Naive thymus-derived CD4-positive, alpha-beta T cell (primary cell): ENCODE measurements around the gene SUSD6. TPM values are rescaled to one million over a fixed set of nuclear protein-coding genes. Genes with fewer than 3 reads are reported as not detected.
A peak's percentile ranks its signal among the peaks of the same experiment; 100 is the strongest.

Experiments used
- ATAC-seq: fragments of 150-1000 bp; cut with Tn5 transposase; 2 replicates; pipeline ENCODE4 v1.10.0; 2021; ENCODE audit warnings: mild to moderate bottlenecking, moderate library complexity
- CTCF ChIA-PET: fragments of 350-600 bp; sonication (Branson Sonifier 250); formaldehyde crosslinking; loops from one replicate; lab custom pipeline; 2021; ENCODE audit warnings: antibody characterized with exemption; lab: Charles Lee
- POLR2A ChIA-PET: fragments of 350-600 bp; sonication (Branson Sonifier 250); formaldehyde crosslinking; loops from one replicate; lab custom pipeline; 2021; ENCODE audit warnings: antibody characterized with exemption, inconsistent platforms; lab: Charles Lee
- DNase-seq, 9 donors: peaks; one replicate each; pipeline versions ENCODE4 v3.0.0 to v3.0.0-alpha.2; 2020 to 2022; ENCODE audit warnings: mixed read lengths in 1 of 9
- H3K27ac ChIP-seq: one replicate; pipeline ENCODE4 v1.7.0; 2013; ENCODE audit warnings: mild to moderate bottlenecking, low read depth, low read length, moderate library complexity
- H3K27me3 ChIP-seq, 2 donors: one replicate each; pipeline ENCODE4 v1.7.0; 2013; ENCODE audit warnings: low read length in 2 of 2, mild to moderate bottlenecking in 2 of 2, moderate library complexity in 2 of 2; ENCODE audit not compliant: control insufficient read depth in 2 of 2, insufficient read depth in 2 of 2
- H3K36me3 ChIP-seq, 3 experiments: 1 replicate in 2 of 3; 2 replicates in 1 of 3; pipeline ENCODE4 v1.7.0; 2013; ENCODE audit warnings: low read length in 3 of 3, mild to moderate bottlenecking in 3 of 3, moderate library complexity in 1 of 3; ENCODE audit not compliant: insufficient read depth in 3 of 3, control insufficient read depth in 2 of 3
- H3K4me1 ChIP-seq, 2 donors: one replicate each; pipeline ENCODE4 v1.7.0; 2013; ENCODE audit warnings: low read length in 2 of 2, mild to moderate bottlenecking in 2 of 2, moderate library complexity in 1 of 2; ENCODE audit not compliant: control insufficient read depth in 2 of 2, insufficient read depth in 2 of 2
- H3K4me3 ChIP-seq: 2 replicates; pipeline ENCODE4 v1.7.0; 2013; ENCODE audit warnings: mild to moderate bottlenecking, low read length
- H3K9me3 ChIP-seq, 3 experiments: 1 replicate in 2 of 3; 2 replicates in 1 of 3; pipeline ENCODE4 v1.7.0; 2013; ENCODE audit warnings: low read length in 3 of 3; ENCODE audit not compliant: control insufficient read depth in 2 of 3
- H3K27ac Mint-ChIP-seq, 9 donors: one replicate each; pipeline ENCODE4 v1.8.0; 2020 to 2022; ENCODE audit warnings: mixed read lengths in 9 of 9, mild to moderate bottlenecking in 8 of 9, moderate library complexity in 5 of 9, inconsistent platforms in 2 of 9
- H3K27me3 Mint-ChIP-seq, 5 donors: one replicate each; pipeline ENCODE4 v1.8.0; 2021 to 2022; ENCODE audit warnings: mixed read lengths in 5 of 5, mild to moderate bottlenecking in 1 of 5
- H3K36me3 Mint-ChIP-seq, 5 donors: one replicate each; pipeline ENCODE4 v1.8.0; 2020 to 2022; ENCODE audit warnings: mixed read lengths in 5 of 5, mild to moderate bottlenecking in 3 of 5, inconsistent platforms in 1 of 5
- H3K4me1 Mint-ChIP-seq, 7 donors: one replicate each; pipeline ENCODE4 v1.8.0; 2020 to 2022; ENCODE audit warnings: mixed read lengths in 7 of 7, mild to moderate bottlenecking in 3 of 7, inconsistent platforms in 1 of 7
- H3K4me3 Mint-ChIP-seq, 10 donors: one replicate each; pipeline ENCODE4 v1.8.0; 2020 to 2022; ENCODE audit warnings: mild to moderate bottlenecking in 10 of 10, mixed read lengths in 10 of 10, moderate library complexity in 6 of 10, inconsistent platforms in 2 of 10
- H3K9me3 Mint-ChIP-seq, 11 donors: one replicate each; pipeline ENCODE4 v1.8.0; 2020 to 2022; ENCODE audit warnings: mixed read lengths in 11 of 11, mild to moderate bottlenecking in 4 of 11, inconsistent platforms in 1 of 11, moderate library complexity in 1 of 11
- intact Hi-C, 2 donors: fragments of 100-400 bp; cut with micrococcal nuclease; formaldehyde crosslinking; loops; one replicate each; pipeline ENCODE4 v1.15.1; 2023
- polyA plus RNA-seq, 2 donors: library from polyadenylated mRNA; unstranded; fragments of 300-500 nt; fragmentation: Illumina TruSeq; gene quantifications; one replicate each; pipeline ENCODE4 v1.2.3, GENCODE V29; 2021
- total RNA-seq, 6 experiments: library from RNA in 5 of 6; stranded (reverse) in 5 of 6; gene quantifications; 1 replicate in 5 of 6; 2 replicates in 1 of 6; pipeline ENCODE4 v1.2.3 and lab custom pipeline; 2021 to 2026

Gene SUSD6, protein sequence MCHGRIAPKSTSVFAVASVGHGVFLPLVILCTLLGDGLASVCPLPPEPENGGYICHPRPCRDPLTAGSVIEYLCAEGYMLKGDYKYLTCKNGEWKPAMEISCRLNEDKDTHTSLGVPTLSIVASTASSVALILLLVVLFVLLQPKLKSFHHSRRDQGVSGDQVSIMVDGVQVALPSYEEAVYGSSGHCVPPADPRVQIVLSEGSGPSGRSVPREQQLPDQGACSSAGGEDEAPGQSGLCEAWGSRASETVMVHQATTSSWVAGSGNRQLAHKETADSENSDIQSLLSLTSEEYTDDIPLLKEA
- total RNA-seq (10 to 100 TPM; 42.9 to 90.8 (median 65.0) TPM), polyA plus RNA-seq (1 to 10 TPM; 4.3 to 6.3 TPM), total RNA-seq (lab: John Stamatoyannopoulos, UW) (86.7 reads per million, percentile 82 among the genes with 10 or more reads in this experiment)

DNA sequence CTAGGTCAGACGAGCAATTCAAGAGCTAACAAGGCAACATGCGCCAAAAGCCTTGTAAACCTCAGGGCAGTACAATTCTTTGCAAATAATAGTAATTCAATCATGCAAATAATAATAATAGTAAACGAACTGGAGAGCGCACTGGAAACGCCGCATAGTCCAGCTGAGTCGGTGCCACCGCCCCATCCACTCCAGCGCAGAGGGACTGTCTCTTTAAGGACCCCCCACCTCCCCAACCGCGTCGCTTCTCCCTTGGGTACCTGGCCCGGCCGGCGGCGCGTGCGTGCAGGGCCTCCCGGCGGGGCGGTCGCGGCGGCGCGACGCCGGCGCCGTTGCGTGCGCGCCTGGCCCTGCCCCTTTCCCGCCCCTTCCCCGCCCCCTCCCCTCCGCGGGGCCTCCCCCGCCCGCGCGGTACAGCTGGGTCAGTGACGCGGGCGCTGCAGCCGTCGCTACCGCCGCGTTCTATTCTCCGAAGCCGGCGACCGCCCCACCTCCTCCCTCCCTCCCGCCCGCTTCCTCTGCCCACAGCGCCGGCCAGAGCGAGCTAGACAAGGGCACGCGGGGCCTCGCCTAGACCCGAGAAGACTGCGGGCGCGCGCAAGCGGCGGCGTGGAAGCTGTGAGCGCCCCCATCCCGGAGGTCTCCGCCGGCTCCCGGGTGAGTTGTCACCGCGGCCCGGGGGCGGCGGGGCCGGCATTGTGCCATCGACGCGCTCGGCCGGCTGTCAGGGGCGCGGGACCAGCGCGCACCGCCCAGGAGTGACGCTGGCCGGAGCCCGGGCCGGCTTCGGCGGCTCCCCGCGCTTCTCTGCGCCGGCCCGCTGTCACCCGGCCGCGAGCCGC is at the start of gene SUSD6:
Gene SUSD6 (plus strand): TSS at position 425 of the 842 bp plus-strand sequence. CDS start 46,997 bp downstream, outside the sequence.
- Histone ChIP-seq H3K27ac (peak within 1 kb of the TSS; percentile 85), H3K9me3 (no peaks in the 10 kb centered on the region), H3K36me3 (no peaks in the 10 kb centered on the region), H3K4me3 (peak within 1 kb of the TSS; percentile 91), H3K27me3 (no peaks in the 10 kb centered on the region), H3K4me1 (peaks cover 38 to 54% of the 10 kb centered on the region in 2 donors)
- Mint-ChIP-seq H3K4me1 (peaks cover 44 to 69% (median 63%) of the 10 kb centered on the region in 7 donors), H3K9me3 (no peaks in the 10 kb centered on the region), H3K36me3 (peaks cover 0 to 18% (median 0%) of the 10 kb centered on the region in 5 donors), H3K4me3 (peak within 1 kb of the TSS; percentile 91 to 98 (median 94)), H3K27ac (peak within 1 kb of the TSS; percentile 95 to 99 (median 98)), H3K27me3 (no peaks in the 10 kb centered on the region)
- ATAC-seq (peak; percentile 88), DNase-seq (peak; percentile 79 to 87 (median 85))
- ChIA-PET POLR2A (interaction anchor here (0.6 to 6.2 kb wide), 13 partner anchors 9 to 818 kb away, joined by 3 to 62 read pairs (median 4); partner anchors contain the start of gene SRSF5), CTCF (interaction anchor here (0.9 to 1.5 kb wide), 6 partner anchors 10 to 14 kb away, joined by 3 to 9 read pairs (median 4); no protein-coding TSS in a partner anchor)
- intact Hi-C loops = loop anchor here (1.0 to 10.0 kb wide), 15 partner anchors 8 to 1937 kb away; partner anchors contain the start of genes ERH (in 2 of the 2), SLC39A9 (in 2 of the 2), SRSF5 (in 2 of the 2) and ACTN1 (in 1 of the 2)

DNA sequence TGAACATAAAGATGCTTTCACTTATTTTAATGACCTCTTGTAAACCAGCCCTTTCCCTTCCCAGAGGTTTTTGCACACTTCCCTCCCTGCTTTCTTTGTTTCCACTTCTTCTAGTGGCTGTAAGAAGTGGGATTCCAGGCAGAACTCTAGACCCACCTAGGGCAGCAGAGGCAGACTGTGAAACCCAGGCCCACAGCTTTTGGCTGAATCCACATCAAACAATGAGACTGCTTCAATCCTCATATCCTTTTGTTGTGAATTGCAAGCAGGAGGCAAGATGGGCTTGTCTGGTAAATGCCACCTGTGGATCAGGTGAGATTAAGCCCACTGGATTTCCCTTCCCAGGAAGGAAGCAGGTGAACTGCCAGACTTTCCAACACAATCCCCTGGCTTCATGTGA is 49.5 kb upstream of the SUSD6 start:
- Histone ChIP-seq H3K36me3 (no peaks in the 10 kb centered on the region), H3K9me3 (no peaks in the 10 kb centered on the region), H3K4me3 (no peak overlapping the region), H3K4me1 (no peaks in the 10 kb centered on the region), H3K27me3 (peaks cover 0 to 2% of the 10 kb centered on the region in 2 donors), H3K27ac (no peak overlapping the region)
- Mint-ChIP-seq H3K4me3 (no peak overlapping the region), H3K9me3 (peaks cover 0 to 2% (median 0%) of the 10 kb centered on the region in 11 donors), H3K27me3 (peaks cover 39 to 80% (median 63%) of the 10 kb centered on the region in 5 donors), H3K4me1 (peaks cover 0 to 4% (median 0%) of the 10 kb centered on the region in 7 donors), H3K36me3 (no peaks in the 10 kb centered on the region), H3K27ac (no peak overlapping the region)
- ATAC-seq = no peak
- intact Hi-C loops = no loop called here
- POLR2A ChIA-PET = no interaction called here
- CTCF ChIA-PET = no interaction called here
- DNase-seq = no peak

DNA sequence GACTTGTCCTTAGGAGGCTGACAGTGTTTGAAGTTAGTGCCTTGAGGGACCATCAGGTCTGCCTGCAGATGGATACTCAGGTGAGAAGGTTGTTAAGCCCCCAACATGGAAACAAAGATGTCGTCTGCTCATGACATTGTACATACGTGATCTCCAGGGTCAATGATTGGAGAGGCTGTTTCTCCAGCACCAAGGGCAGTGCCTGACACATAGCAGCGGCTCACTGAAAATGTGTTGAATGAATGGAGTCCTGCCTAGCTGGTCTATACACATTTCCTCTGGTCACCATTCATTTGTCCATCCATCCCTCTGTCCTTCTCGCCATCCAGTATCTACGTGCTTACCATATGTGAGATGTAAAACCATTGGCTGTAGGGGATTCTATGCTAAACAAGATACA is 43.8 kb upstream of the SUSD6 start:
- H3K4me3 ChIP-seq = no peak overlapping the region
- intact Hi-C loops = no loop called here
- Mint-ChIP-seq H3K27me3 (peaks cover 55 to 86% (median 69%) of the 10 kb centered on the region in 5 donors), H3K4me1 (peaks cover 0 to 3% (median 0%) of the 10 kb centered on the region in 7 donors), H3K36me3 (no peaks in the 10 kb centered on the region), H3K4me3 (no peak overlapping the region), H3K9me3 (no peaks in the 10 kb centered on the region), H3K27ac (no peak overlapping the region)
- H3K36me3 ChIP-seq = no peaks in the 10 kb centered on the region
- H3K27ac ChIP-seq = no peak overlapping the region
- H3K9me3 ChIP-seq = no peaks in the 10 kb centered on the region
- ATAC-seq (no peak), DNase-seq (no peak)
- H3K27me3 ChIP-seq = peaks cover 0 to 2% of the 10 kb centered on the region in 2 donors
- ChIA-PET CTCF (no interaction called here), POLR2A (no interaction called here)
- no peaks in the 10 kb centered on the region for H3K4me1 ChIP-seq

DNA sequence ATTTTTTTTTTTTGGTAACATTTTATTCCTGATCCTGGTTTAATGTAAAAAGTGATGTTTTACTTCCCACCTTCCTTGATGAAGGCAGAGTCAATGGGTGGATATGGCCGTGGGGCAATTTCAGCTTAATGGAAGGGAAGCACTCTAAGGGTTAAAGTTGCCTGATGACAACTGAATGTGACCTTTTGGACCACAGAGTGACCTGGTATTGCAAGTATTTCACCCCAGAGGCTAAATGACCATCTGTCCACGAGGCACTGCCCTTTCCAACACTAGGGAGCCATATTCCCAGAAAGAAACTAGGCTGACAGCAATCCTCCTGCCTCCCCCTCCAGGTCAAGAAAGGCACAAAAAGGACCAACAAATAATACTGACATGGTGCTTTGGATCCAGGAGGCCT is 41.5 kb upstream of the SUSD6 start:
- intact Hi-C loops = loop anchor here in 1 of 2 donors (5.0 kb wide), 1 partner anchor 308 kb away; the partner anchor contains the start of gene GALNT16
- POLR2A ChIA-PET = no interaction called here

DNA sequence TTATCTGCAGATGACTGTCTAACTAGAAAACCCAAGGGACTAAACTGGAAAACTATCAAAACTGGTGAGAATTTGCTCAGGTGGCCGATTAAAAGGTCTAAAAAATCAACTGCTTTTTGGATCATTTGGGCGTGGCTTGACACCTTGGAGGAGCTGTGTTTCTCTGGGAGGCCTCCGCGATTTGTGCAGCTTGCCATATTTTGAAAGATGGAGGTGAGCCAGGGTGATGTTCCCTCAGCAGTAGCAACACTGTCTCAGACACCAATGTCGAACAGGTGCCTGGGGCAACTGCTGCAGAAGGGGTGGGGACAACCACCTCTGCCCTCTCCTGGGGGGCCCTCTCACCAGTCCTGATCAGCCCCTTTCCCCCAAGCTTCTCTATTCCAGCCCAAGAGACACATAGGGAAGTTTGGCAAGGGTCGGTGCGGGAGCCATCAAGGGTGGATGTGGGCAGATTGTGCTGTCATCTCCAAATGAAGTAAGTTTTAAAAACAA is 40.5 kb upstream of the SUSD6 start:
- peak overlapping the region in 9 of 10 donors; percentile 9 to 84 (median 34) for H3K4me3 Mint-ChIP-seq
- H3K4me1 Mint-ChIP-seq = peaks cover 4 to 15% (median 12%) of the 10 kb centered on the region in 7 donors
- no peak overlapping the region for H3K27ac Mint-ChIP-seq
- H3K27me3 Mint-ChIP-seq = peaks cover 65 to 85% (median 68%) of the 10 kb centered on the region in 5 donors
- peaks cover 0 to 6% of the 10 kb centered on the region in 2 donors for H3K27me3 ChIP-seq
- POLR2A ChIA-PET = no interaction called here
- H3K4me3 ChIP-seq = no peak overlapping the region
- no peaks in the 10 kb centered on the region for H3K9me3 Mint-ChIP-seq
- H3K9me3 ChIP-seq = no peaks in the 10 kb centered on the region
- intact Hi-C loops = loop anchor here in 1 of 2 donors (5.0 kb wide), 1 partner anchor 309 kb away; the partner anchor contains the start of gene GALNT16
- no peak overlapping the region for H3K27ac ChIP-seq
- no peaks in the 10 kb centered on the region for H3K36me3 Mint-ChIP-seq
- DNase-seq (no peak), ATAC-seq (no peak)
- CTCF ChIA-PET = no interaction called here
- peaks cover 9 to 16% of the 10 kb centered on the region in 2 donors for H3K4me1 ChIP-seq
- no peaks in the 10 kb centered on the region for H3K36me3 ChIP-seq

More for the DNA sequence above, 41.5 kb upstream of the SUSD6 start:
- H3K9me3 ChIP-seq = no peaks in the 10 kb centered on the region
- ATAC-seq = no peak
- H3K4me3 ChIP-seq = no peak overlapping the region
- Mint-ChIP-seq H3K36me3 (no peaks in the 10 kb centered on the region), H3K27me3 (peaks cover 61 to 85% (median 66%) of the 10 kb centered on the region in 5 donors), H3K27ac (no peak overlapping the region), H3K9me3 (no peaks in the 10 kb centered on the region), H3K4me3 (peak overlapping the region in 1 of 10 donors; percentile 29), H3K4me1 (peaks cover 4 to 15% (median 11%) of the 10 kb centered on the region in 7 donors)
- CTCF ChIA-PET = no interaction called here
- H3K27me3 ChIP-seq = peaks cover 0 to 6% of the 10 kb centered on the region in 2 donors
- H3K36me3 ChIP-seq = no peaks in the 10 kb centered on the region
- DNase-seq = no peak
- no peak overlapping the region for H3K27ac ChIP-seq
- H3K4me1 ChIP-seq = peaks cover 9 to 16% of the 10 kb centered on the region in 2 donors
